SU-DHL-6 (cell line): ENCODE data around the gene ELF2.

ENCODE experiments used
- H2AFZ ChIP-seq: fragments of 200-600 bp; sonication (generic); 2 replicates; pipeline ENCODE4 v1.6.1; 2014; ENCODE audit warnings: low read depth, mild to moderate bottlenecking, moderate library complexity, mixed read lengths, antibody characterized with exemption, low read length; ENCODE audit not compliant: severe bottlenecking
- H3F3A ChIP-seq: fragments of 200-600 bp; shearing (Covaris generic); 2 replicates; pipeline ENCODE4 v1.6.0; 2016; ENCODE audit warnings: antibody characterized with exemption, mild to moderate bottlenecking; ENCODE audit not compliant: insufficient read depth
- H3K27ac ChIP-seq: fragments of 200-600 bp; sonication (generic); 2 replicates; pipeline ENCODE4 v1.5.1; 2016; ENCODE audit warnings: low read depth, mild to moderate bottlenecking, low read length, moderate library complexity, mixed read lengths
- H3K27me3 ChIP-seq: fragments of 200-600 bp; sonication (generic), shearing (Covaris generic); 2 replicates; pipeline ENCODE4 v1.6.0; 2014; ENCODE audit warnings: mild to moderate bottlenecking, low read length
- H3K36me3 ChIP-seq: fragments of 200-600 bp; sonication (generic); 2 replicates; pipeline ENCODE4 v1.6.1; 2014; ENCODE audit warnings: mild to moderate bottlenecking, low read length, mixed read lengths
- H3K4me2 ChIP-seq: fragments of 300-600, 200-600 bp; shearing (Covaris generic), sonication (generic); 2 replicates; pipeline ENCODE4 v1.6.0; 2014; ENCODE audit warnings: low read length, low read depth, mild to moderate bottlenecking; ENCODE audit not compliant: poor library complexity, severe bottlenecking
- H3K4me3 ChIP-seq: fragments of 200-600 bp; sonication (generic); 2 replicates; pipeline ENCODE4 v1.5.1; 2014; ENCODE audit warnings: antibody characterized with exemption, low read length, mild to moderate bottlenecking, mixed read lengths; ENCODE audit not compliant: insufficient read depth, poor library complexity, severe bottlenecking
- H3K79me2 ChIP-seq: fragments of 200-600 bp; sonication (generic); 2 replicates; pipeline ENCODE4 v1.6.1; 2014; ENCODE audit warnings: mild to moderate bottlenecking, low read length, moderate library complexity; ENCODE audit not compliant: insufficient read depth
- H3K9ac ChIP-seq: fragments of 200-600 bp; sonication (generic); 2 replicates; pipeline ENCODE4 v1.7.0; 2014; ENCODE audit warnings: mild to moderate bottlenecking, low read length
- H3K9me2 ChIP-seq: fragments of 200-600 bp; sonication (generic); replicated peaks from 2 replicates; pipeline ENCODE4 v1.6.1; 2014; ENCODE audit warnings: low read length; ENCODE audit not compliant: insufficient read depth
- H3K9me3 ChIP-seq: fragments of 200-600 bp; sonication (generic); 2 replicates; pipeline ENCODE4 v1.6.1; 2014; ENCODE audit warnings: low read length, mixed read lengths; ENCODE audit not compliant: insufficient read depth
- H4K20me1 ChIP-seq: fragments of 200-600 bp; sonication (generic); 2 replicates; pipeline ENCODE4 v1.6.1; 2014; ENCODE audit warnings: low read depth, mild to moderate bottlenecking, antibody characterized with exemption, low read length, moderate library complexity, mixed read lengths
- EZH2phosphoT487 ChIP-seq: fragments of 200-600 bp; sonication (generic), shearing (Covaris generic); conservative IDR thresholded peaks from 2 replicates; pipeline ENCODE4 v1.6.1; 2018; ENCODE audit warnings: mild to moderate bottlenecking, antibody characterized with exemption, low read length, moderate library complexity, mixed read lengths
- TF ChIP-seq, protein P1 (sequence below): fragments of 200-600 bp; sonication (generic); IDR thresholded peaks from one replicate; pipeline ENCODE4 v1.5.1; 2017; ENCODE audit warnings: antibody characterized with exemption, mild to moderate bottlenecking, low read length, moderate library complexity; ENCODE audit not compliant: insufficient read depth, poor library complexity, severe bottlenecking

Gene ELF2

DNA sequence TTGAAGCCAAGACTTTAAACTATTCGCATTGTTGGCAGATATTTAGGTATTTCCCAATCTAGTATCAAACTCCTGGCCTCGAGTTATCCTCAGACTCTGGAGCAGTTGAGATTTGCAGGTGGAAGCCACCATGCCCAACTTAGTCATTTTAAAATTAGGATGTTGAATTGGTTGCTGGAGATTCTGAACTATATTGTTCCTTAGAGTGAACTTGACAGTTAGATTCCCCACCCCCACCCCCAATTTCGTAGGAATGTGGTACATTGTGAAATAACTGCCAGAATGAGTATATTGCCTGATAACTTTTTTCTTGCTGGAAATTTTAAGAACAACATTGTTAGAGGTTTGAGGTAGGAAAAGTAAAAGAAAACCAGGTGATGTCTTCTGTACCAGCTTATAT lies 159.2 kb downstream of the ELF2 start:
- Histone ChIP-seq H3K9me2 (no peaks in the 10 kb centered on the region), H3K4me3 (no peak overlapping the region), H3F3A (0 out of 2 replicates have a peak, but pooled peaks cover 4% of the 10 kb centered on the region), H3K27ac (no peak overlapping the region), H3K4me2 (peak overlapping the region; percentile 47), H4K20me1 (no peaks in the 10 kb centered on the region), H3K9me3 (no peaks in the 10 kb centered on the region), H3K36me3 (no peaks in the 10 kb centered on the region), H2AFZ (no peak overlapping the region), H3K27me3 (no peaks in the 10 kb centered on the region), H3K9ac (no peak overlapping the region), H3K79me2 (peaks cover 65% of the 10 kb centered on the region)
- TF ChIP-seq, protein P1, sequence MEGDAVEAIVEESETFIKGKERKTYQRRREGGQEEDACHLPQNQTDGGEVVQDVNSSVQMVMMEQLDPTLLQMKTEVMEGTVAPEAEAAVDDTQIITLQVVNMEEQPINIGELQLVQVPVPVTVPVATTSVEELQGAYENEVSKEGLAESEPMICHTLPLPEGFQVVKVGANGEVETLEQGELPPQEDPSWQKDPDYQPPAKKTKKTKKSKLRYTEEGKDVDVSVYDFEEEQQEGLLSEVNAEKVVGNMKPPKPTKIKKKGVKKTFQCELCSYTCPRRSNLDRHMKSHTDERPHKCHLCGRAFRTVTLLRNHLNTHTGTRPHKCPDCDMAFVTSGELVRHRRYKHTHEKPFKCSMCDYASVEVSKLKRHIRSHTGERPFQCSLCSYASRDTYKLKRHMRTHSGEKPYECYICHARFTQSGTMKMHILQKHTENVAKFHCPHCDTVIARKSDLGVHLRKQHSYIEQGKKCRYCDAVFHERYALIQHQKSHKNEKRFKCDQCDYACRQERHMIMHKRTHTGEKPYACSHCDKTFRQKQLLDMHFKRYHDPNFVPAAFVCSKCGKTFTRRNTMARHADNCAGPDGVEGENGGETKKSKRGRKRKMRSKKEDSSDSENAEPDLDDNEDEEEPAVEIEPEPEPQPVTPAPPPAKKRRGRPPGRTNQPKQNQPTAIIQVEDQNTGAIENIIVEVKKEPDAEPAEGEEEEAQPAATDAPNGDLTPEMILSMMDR = no peak
- no peak for TF ChIP-seq EZH2phosphoT487

DNA sequence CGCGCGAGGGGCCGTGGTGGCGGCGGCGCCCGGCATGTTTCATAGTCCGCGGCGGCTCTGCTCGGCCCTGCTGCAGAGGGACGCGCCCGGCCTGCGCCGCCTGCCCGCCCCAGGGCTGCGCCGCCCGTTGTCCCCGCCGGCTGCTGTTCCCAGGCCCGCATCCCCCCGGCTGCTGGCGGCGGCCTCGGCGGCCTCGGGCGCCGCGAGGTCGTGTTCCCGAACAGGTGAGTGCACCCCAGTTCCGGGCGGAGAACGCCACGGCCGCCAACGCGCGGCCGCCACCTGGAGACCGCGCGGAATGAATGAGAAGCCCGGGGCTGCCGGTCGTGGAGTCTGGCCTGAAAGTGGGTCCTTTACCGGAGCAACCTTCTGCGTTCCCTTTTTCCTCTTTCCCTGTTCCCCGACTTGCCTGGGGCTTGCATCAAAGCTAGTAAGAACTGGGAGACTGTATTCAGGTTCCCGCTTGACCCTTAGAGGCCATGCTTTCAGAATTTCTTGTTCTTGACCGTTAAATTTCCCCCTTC lies 161.0 kb downstream of the ELF2 start:
- Histone ChIP-seq H3K27me3 (no peaks in the 10 kb centered on the region), H3F3A (0 out of 2 replicates have a peak, but pooled peaks cover 4% of the 10 kb centered on the region), H2AFZ (peak overlapping the region; percentile 34), H4K20me1 (no peaks in the 10 kb centered on the region), H3K79me2 (peaks cover 48% of the 10 kb centered on the region), H3K4me2 (peak overlapping the region; percentile 63), H3K27ac (peak overlapping the region; percentile 76), H3K9ac (peak overlapping the region; percentile 79), H3K36me3 (no peaks in the 10 kb centered on the region), H3K4me3 (peak overlapping the region; percentile 88), H3K9me2 (no peaks in the 10 kb centered on the region), H3K9me3 (no peaks in the 10 kb centered on the region)
- TF ChIP-seq, protein P1 = no peak
- TF ChIP-seq EZH2phosphoT487 = no peak

DNA sequence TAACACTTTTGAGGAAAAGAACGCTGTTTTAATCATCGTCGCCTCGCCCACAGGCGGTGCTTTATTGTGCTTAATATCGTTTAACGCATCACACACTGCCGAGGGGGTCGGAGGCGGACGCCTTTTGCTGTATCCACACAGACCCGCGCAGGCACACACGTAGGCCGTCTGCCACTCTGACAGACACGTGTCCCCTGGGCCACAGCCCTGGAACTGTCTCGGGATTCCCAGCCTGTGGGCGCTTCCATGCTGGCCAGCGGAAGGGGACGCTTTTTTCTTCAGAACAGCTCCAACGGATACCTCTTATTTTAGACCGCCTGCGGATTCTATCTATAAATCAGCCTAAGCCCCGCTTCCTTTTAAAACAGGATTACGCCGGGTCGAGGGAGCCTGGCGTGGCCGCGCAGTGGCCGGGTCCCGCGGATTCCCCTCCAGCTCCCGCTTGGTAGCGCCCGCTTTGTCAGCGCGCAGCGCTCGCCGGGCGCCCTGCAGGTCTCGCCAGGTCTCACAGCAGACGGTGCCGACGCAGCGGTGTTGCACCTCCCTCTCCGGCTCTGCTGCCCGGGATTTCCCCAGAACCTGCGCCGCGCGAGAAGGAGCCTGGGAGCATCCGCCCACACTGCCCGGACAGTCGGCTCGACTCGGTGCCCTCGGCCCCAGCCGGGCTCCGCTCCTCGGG lies 161.6 kb downstream of the ELF2 start, which contains the start of gene NOCT:
Gene NOCT (plus strand): TSS at position 513 of the 679 bp plus-strand sequence. CDS start 201 bp downstream, outside the sequence.
- peak within 1 kb of the TSS; percentile 76 for H3K27ac ChIP-seq
- H3K9ac ChIP-seq = peak within 1 kb of the TSS; percentile 79
- peak within 1 kb of the TSS; percentile 88 for H3K4me3 ChIP-seq
- peak within 1 kb of the TSS; percentile 63 for H3K4me2 ChIP-seq
- H3K9me3 ChIP-seq = no peaks in the 10 kb centered on the region
- peak within 1 kb of the TSS; percentile 82 for H2AFZ ChIP-seq
- no peaks in the 10 kb centered on the region for H3K9me2 ChIP-seq
- no peaks in the 10 kb centered on the region for H4K20me1 ChIP-seq
- no peaks in the 10 kb centered on the region for H3K27me3 ChIP-seq
- H3K79me2 ChIP-seq = peaks cover 42% of the 10 kb centered on the region
- TF ChIP-seq, protein P1 = no peak
- no peak for TF ChIP-seq EZH2phosphoT487
- H3F3A ChIP-seq = 0 out of 2 replicates have a peak, but pooled peaks cover 4% of the 10 kb centered on the region
- H3K36me3 ChIP-seq = no peaks in the 10 kb centered on the region
